ENCODE results near the gene ARG1.

GRCh38 chr6:131586543-131586942 is 13.5 kb downstream of the ARG1 start:
- TF ChIP-seq USF2 (IDR thresholded peaks at IDR 0.05; ENCODE audit: borderline replicate concordance, low read depth, low read length) (no peak), CEBPB (IDR thresholded peaks at IDR 0.05; ENCODE audit: borderline replicate concordance in 1 of 2, low read depth in 2 of 2, low read length in 2 of 2) (no peak), HCFC1 (IDR thresholded peaks at IDR 0.05; ENCODE audit: low read length) (no peak), EGR1 (IDR thresholded peaks at IDR 0.05; ENCODE audit: borderline replicate concordance in 1 of 2, low read depth in 2 of 2, low read length in 2 of 2) (no peak), EZH2 (IDR thresholded peaks at IDR 0.05; ENCODE audit: borderline replicate concordance, control insufficient read depth, low read depth, low read length) (no peak), TCF7 (IDR thresholded peaks at IDR 0.05; ENCODE audit: borderline replicate concordance) (no peak), REST (IDR thresholded peaks at IDR 0.05; ENCODE audit: low read depth, low read length) (no peak), CTCF (IDR thresholded peaks at IDR 0.05 in 2 of 3, conservative IDR thresholded peaks at IDR 0.05 in 1 of 3; ENCODE audit: control insufficient read depth in 2 of 3, extremely low read depth in 1 of 3, insufficient read depth in 1 of 3, low read depth in 3 of 3, low read length in 3 of 3) (no peak), ATF7 (IDR thresholded peaks at IDR 0.05; ENCODE audit: low read depth) (no peak)

Measured in GM12878 (cell line).